GM12891 (cell line): ENCODE measurements around the gene ABHD17B.

Experiments used
- POLR2A ChIP-seq: IDR thresholded peaks from 2 replicates; pipeline ENCODE4 v1.6.1; 2011; ENCODE audit warnings: low read depth, low read length, control low read depth
- POLR2AphosphoS5 ChIP-seq: IDR thresholded peaks from 2 replicates; pipeline ENCODE4 v1.6.1; 2011; ENCODE audit warnings: low read depth, low read length, control low read depth
- SPI1 ChIP-seq: IDR thresholded peaks from 2 replicates; pipeline ENCODE4 v1.6.1; 2011; ENCODE audit warnings: low read depth, low read length, control low read depth

- no peak for TF ChIP-seq POLR2A
- no peak for TF ChIP-seq SPI1
- TF ChIP-seq POLR2AphosphoS5: no peak
Observed at GRCh38 chr9:71887362-71887761, 23.6 kb downstream of the ABHD17B start.
